ENCODE measurements around the gene RIC8B.

Gene RIC8B

DNA sequence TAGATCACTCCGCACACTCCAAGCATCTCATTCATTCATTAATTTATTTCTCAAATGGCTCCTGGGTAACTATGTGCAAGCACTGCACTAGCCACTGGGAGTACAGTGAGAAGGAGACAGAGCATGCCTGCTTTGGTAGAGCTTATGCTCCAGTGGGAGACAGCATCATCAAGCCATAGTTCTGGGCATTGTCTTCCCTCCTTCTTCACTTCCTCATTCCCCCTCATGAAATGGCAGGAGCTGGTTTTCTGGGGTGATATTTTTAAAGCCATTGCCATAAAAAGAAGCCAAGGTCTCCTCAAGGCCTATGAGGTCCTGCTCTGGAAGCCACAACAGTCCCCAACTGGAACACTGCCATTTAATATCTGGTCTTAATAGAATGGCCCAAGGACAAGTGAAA is 20.2 kb upstream of the RIC8B start:
- intact Hi-C loops (cut with DNase I), result no loop called here

GRCh38 chr12:106757623-106758348 is 16.7 kb upstream of the RIC8B start:
- DNase-seq, result no peak
- intact Hi-C loops (cut with DNase I), result no loop called here

More for the DNA sequence above, 20.2 kb upstream of the RIC8B start:
- DNase-seq, result no peak

GRCh38 chr12:106758349-106759110 is 16.0 kb upstream of the RIC8B start:
- DNase-seq, result no peak

DNA sequence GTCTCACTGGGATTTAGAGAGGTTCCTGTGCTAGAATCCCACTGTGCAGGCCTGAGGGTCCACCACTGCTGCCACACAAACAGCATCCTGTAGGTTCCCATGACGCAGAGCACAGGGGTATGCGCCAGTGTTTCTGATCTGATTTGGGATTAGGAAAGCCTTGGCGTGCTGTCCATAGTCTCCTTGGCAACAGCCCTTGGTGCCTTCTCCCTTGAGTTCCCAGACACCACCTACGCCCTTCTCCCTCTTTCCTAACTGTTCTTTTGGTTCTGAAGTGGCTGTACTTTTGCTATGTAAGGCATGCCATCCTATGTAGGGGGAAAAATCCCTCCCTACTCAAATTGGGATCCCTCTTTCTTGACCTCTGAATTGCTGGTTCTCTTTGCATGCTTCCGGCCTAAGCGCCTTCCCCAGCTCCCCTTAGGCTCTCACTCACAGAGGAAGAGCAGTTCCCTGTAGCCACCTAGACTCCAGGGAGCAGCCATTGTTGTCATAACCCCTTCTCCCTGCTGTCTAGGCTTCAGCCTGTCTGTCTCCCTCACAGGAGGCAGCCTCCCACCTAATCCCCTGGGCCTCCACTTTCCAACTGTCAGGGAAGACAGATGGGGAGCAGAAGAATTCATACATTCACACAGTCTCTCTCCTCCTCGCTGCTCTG is 14.8 kb upstream of the RIC8B start:
- peak in 7 of 42 donors; percentile 29 to 75 (median 35) for DNase-seq
- intact Hi-C loops (cut with DNase I), result loop anchor here (10.0 kb wide), 1 partner anchor 175 kb away; the partner anchor contains the start of gene RFX4

More at GRCh38 chr12:106758349-106759110, 16.0 kb upstream of the RIC8B start:
- intact Hi-C loops (cut with DNase I), result no loop called here

DNA sequence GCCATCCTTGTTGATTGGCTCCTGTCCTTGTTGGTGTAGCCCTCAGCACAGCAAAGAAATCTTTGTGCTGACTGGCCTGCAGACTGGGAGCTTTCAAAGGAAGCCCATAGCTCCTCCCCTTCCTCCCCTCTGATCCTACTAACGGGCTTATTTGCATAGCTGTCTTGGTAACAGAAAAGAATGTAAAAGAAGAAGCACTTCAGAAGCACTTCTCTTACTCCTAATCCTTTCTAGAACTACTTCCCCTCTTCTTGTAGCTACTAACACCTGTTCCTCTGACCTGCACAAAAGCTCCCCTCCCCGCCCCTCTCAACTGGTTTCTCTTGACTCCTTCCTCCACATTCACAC is 14.3 kb upstream of the RIC8B start:
- intact Hi-C loops (cut with DNase I), result loop anchor here (10.0 kb wide), 1 partner anchor 175 kb away; the partner anchor contains the start of gene RFX4
- DNase-seq, result peak in 17 of 42 donors; percentile 33 to 75 (median 50)

DNA sequence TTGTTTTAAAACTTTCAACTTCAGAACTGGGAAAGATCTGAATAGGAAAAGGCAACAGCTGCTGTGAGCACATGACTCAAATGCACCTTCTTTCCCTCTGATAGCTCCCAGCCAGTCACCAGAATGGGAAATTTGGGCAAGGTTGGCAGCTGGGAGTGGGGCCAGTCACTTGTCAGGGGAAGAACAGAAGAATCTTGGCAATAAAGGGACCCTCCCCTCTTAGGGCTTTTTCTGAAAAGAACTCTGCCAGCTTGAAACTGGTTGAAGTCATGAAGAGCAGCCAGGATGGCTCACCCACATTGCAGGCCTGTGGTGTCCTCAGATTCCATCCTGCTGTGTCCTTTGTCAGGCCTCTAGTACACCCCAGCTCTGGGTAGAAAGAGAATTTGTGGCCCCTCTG is 10.3 kb upstream of the RIC8B start:
- peak in 4 of 42 donors; percentile 21 to 42 (median 38) for DNase-seq
- intact Hi-C loops (cut with DNase I), result loop anchor here (10.0 kb wide), 1 partner anchor 179 kb away; the partner anchor contains the start of gene RFX4

DNA sequence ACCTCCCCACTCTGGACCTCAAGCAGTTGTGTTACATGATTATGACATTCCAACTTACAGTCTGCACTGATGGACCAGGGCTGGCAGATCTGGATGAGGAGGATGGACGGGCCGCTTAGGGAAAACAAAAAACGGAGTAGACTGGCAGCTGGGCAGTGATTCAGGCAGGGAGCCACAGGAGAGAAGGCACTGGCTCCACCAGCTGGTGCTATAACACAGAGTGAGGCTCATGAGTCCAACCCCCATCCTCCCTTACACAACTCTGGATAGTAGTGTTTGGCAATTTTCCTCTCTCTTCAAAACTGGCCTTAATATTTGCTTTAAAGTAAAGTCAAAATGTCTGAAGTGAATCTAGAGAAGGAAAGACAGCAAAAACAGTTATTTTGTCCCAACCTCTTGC is 9.7 kb upstream of the RIC8B start:
- peak in 18 of 42 donors; percentile 33 to 77 (median 42) for DNase-seq
- intact Hi-C loops (cut with DNase I), result loop anchor here (10.0 kb wide), 1 partner anchor 180 kb away; the partner anchor contains the start of gene RFX4

GRCh38 chr12:106766393-106766826 is 8.1 kb upstream of the RIC8B start:
- peak in 40 of 42 donors; percentile 27 to 90 (median 68) for DNase-seq
- intact Hi-C loops (cut with DNase I), result loop anchor here (10.0 kb wide), 1 partner anchor 182 kb away; the partner anchor contains the start of gene RFX4

- DNase-seq, result no peak
- intact Hi-C loops (cut with DNase I), result loop anchor here (10.0 kb wide), 1 partner anchor 182 kb away; the partner anchor contains the start of gene RFX4
Measured at GRCh38 chr12:106767206-106767605, 7.3 kb upstream of the RIC8B start.

DNA sequence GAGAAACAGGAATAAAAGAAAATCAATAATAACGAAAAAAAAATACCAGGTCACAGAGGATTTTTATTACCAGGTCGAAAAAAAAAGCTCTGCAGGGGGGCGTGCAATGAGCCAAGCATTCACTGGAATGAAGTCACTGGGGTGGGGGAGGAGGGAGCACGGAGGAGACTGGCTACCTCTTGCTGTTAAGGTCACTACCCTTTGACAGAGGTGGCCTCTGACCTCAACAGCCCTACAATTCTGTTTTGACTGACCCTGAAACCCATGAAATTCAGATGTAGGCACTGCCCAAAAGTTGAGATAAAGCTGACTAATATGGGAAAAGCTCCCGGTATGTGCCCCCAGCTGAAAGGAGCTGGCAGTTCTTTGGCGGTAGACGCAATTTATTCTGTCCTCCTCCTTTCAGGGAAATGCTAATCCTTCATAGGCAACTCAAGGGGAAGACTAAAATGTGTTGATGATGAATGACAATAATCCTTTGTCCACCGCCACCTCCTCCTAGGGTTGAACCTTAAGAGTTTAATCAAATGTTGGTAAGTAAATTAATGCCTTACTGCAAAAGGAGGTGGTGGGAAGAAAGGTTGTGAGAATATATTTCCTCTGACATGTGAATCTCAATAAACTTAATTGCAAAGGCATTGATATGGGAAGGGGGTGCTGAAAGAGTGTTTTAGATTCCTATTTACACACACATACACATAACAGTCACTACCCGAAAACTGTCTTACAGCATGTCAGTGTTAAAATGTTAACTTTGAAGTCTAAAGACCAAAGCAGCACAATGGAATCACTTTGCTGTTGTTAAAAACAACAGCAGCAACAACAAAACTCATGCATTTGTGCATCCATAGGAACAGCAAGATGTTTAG is 6.3 kb upstream of the RIC8B start:
- peak in 3 of 42 donors; percentile 10 to 56 (median 24) for DNase-seq
- intact Hi-C loops (cut with DNase I), result loop anchor here (10.0 kb wide), 1 partner anchor 183 kb away; the partner anchor contains the start of gene RFX4

GRCh38 chr12:106769078-106769477 is 5.4 kb upstream of the RIC8B start:
- intact Hi-C loops (cut with DNase I), result loop anchor here (10.0 kb wide), 1 partner anchor 184 kb away; the partner anchor contains the start of gene RFX4
- DNase-seq, result peak in 8 of 42 donors; percentile 29 to 74 (median 40)

GRCh38 chr12:106769546-106769945 is 4.9 kb upstream of the RIC8B start:
- intact Hi-C loops (cut with DNase I), result loop anchor here (10.0 kb wide), 1 partner anchor 185 kb away; the partner anchor contains the start of gene RFX4
- DNase-seq, result no peak

DNA sequence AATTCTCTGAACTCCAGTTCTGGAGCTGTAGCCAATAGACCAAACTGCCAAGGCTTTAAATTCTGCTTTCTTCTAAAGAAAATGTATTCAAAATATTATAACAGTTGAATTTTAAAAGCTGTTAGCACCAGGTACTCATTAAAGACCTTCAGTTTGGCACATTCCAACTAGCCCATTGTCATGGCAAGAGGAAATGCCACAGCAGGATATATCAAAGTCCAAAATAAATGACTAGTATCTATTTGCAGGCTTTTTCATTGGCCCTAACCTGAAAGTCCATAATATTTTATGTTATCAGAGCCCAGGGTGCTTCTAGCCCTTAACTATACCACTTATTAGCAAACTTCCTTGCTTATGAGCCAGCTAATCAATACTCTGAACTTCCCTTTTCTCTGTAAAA is 3.1 kb upstream of the RIC8B start:
- no peak for DNase-seq
- intact Hi-C loops (cut with DNase I), result loop anchor here (5.0 to 10.0 kb wide), 2 partner anchors 124 to 213 kb away; partner anchors contain the start of gene MTERF2

DNA sequence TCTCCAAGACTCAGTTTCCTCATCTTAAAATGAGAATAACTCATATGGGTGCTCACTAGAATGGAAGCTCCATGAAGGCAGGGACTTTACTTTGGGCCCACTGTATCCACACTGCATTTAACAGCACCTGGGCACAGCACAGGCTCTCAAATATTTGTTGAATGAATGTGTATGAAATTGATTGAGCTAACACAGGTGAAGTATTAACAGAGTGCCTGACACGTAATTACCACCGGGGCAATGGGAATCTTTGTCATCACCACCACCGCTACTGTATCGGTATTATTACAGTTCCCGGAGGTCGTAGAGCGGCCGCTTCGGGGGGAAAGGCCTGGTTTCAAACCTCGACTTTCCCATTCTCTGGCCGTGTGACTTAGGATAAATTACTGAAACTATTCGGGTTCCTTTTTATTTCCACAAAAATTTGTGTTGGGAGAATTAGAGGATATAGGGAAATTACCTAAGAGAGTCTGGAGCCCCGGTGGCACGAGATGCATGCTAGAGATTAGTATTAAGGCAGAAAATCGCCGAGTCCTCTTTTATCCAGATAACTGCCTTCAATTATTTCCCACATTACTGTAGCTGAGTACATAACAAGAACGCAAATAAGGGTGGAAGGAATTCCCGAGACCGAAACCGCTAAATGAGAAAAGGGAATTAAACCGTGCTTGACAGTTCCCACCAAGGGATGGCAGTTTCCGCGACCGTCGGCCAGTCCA is 1.0 kb upstream of the RIC8B start:
- intact Hi-C loops (cut with DNase I), result loop anchor here (5.0 to 10.0 kb wide), 2 partner anchors 126 to 211 kb away; partner anchors contain the start of gene MTERF2

GRCh38 chr12:106774808-106775524 is 484 bp downstream of the RIC8B start:
- intact Hi-C loops (cut with DNase I), result loop anchor here (5.0 to 10.0 kb wide), 2 partner anchors 128 to 210 kb away; partner anchors contain the start of gene MTERF2

More for the DNA sequence above, 1.0 kb upstream of the RIC8B start:
- DNase-seq, result no peak

DNA sequence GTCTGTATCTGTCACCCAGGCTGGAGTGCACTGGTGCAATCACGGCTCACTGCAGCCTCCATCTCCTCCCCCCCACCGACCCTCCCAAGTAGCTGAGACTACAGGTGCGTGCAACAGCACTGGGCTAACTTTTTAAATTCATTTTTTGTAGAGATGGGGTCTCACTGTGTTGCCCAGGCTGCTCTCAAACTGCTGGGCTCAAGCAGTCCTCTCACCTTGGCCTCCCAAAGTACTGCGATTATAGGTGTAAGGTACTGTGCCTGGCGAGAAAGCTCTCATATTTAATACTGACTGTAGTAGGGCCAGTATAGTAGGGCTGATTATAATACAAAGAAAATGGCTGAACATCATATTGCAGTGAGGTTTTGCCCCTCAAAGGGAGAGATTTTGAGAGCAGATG is 2.4 kb downstream of the RIC8B start:
- intact Hi-C loops (cut with DNase I), result loop anchor here (10.0 kb wide), 1 partner anchor 208 kb away; the partner anchor contains the start of gene MTERF2
- no peak for DNase-seq

More at GRCh38 chr12:106774808-106775524, 484 bp downstream of the RIC8B start:
- DNase-seq, result peak in 8 of 42 donors; percentile 35 to 55 (median 47)

Measured in head of caudate nucleus (tissue), 42 donors.